HepG2 (cell line): ENCODE results near the gene OSBPL1A. TPM values are rescaled to one million over a fixed set of nuclear protein-coding genes. Genes with fewer than 3 reads are reported as not detected.

Source experiments
- ATAC-seq: fragments of 200-7000 bp; cut with Tn5 transposase; 3 replicates; pipeline ENCODE4 v1.9.1; 2020; ENCODE audit warnings: mild to moderate bottlenecking, moderate library complexity
- BruUV-seq: library from RNA; stranded (reverse); fragments of 400-500 nt; replicated peaks from 2 replicates; lab custom pipeline; 2021; lab: Mats Ljungman, UMichigan
- CTCF ChIA-PET: fragments of 300-600 bp; formaldehyde crosslinking; extraction: SDS; loops from one replicate; lab custom pipeline; 2021; ENCODE audit warnings: low total read pairs, inconsistent platforms, low intra/inter-chr PET ratio; lab: Yijun Ruan, JAX
- POLR2A ChIA-PET: fragments of 350-600 bp; sonication (Branson Sonifier 250); formaldehyde crosslinking; loops from one replicate; lab custom pipeline; 2020; ENCODE audit warnings: antibody characterized with exemption, inconsistent platforms; lab: Yijun Ruan, JAX
- DNase-seq: peaks from one replicate; pipeline ENCODE4 v3.0.0-alpha.2; 2015; ENCODE audit warnings: low spot score
- FAIRE-seq: peaks from 3 replicates; lab custom pipeline; 2011; peaks lifted over from hg19 to GRCh38; lab: Jason Lieb, UNC
- H2AFZ ChIP-seq: one replicate; pipeline ENCODE4 v1.6.1; 2011; ENCODE audit warnings: low read length, inconsistent platforms
- H3K27ac ChIP-seq: fragments of 300-600 bp; 3 replicates; pipeline ENCODE4 v1.8.0; 2011; ENCODE audit warnings: mixed run types, mild to moderate bottlenecking, mixed read lengths, low read length, inconsistent platforms; ENCODE audit not compliant: insufficient read depth; ENCODE audit errors: extremely low read length
- H3K27me3 ChIP-seq, 2 experiments: fragments of 200-600 bp in 1 of 2; 2 replicates in 1 of 2; 3 replicates in 1 of 2; pipeline versions ENCODE4 v1.6.0 to v1.8.0; 2011; ENCODE audit warnings: low read length in 2 of 2, mild to moderate bottlenecking in 2 of 2, moderate library complexity in 2 of 2, inconsistent platforms in 1 of 2; ENCODE audit not compliant: insufficient read depth in 2 of 2, control insufficient read depth in 1 of 2
- H3K36me3 ChIP-seq, 2 experiments: fragments of 200-600 bp in 1 of 2; replicated peaks in 1 of 2; 2 replicates in 1 of 2; 3 replicates in 1 of 2; pipeline versions ENCODE4 v1.5.1 to v1.8.0; 2011; ENCODE audit warnings: low read length in 2 of 2, inconsistent platforms in 1 of 2; ENCODE audit not compliant: insufficient read depth in 2 of 2, control insufficient read depth in 1 of 2
- H3K4me1 ChIP-seq: 2 replicates; pipeline ENCODE4 v1.5.1; 2012; ENCODE audit warnings: low read length, inconsistent platforms; ENCODE audit not compliant: insufficient read depth
- H3K4me2 ChIP-seq: 2 replicates; pipeline ENCODE4 v1.6.0; 2011; ENCODE audit warnings: low read depth, low read length, inconsistent platforms
- H3K4me3 ChIP-seq, 3 experiments: fragments of 200-600 bp in 1 of 3; sonication (generic), shearing (Covaris generic) in 1 of 3; replicated peaks in 1 of 3; 2 replicates each; pipeline ENCODE4 v1.5.1; 2011 to 2016; ENCODE audit warnings: low read length in 3 of 3, inconsistent platforms in 2 of 3, low read depth in 2 of 3, mild to moderate bottlenecking in 2 of 3, control low read depth in 1 of 3, mixed read lengths in 1 of 3; ENCODE audit not compliant: insufficient read depth in 1 of 3
- H3K79me2 ChIP-seq: one replicate; pipeline ENCODE4 v1.6.1; 2011; ENCODE audit warnings: low read length, inconsistent platforms; ENCODE audit not compliant: insufficient read depth
- H3K9ac ChIP-seq: 2 replicates; pipeline ENCODE4 v1.6.0; 2011; ENCODE audit warnings: mild to moderate bottlenecking, low read depth, low read length, inconsistent platforms; ENCODE audit not compliant: insufficient read depth
- H3K9me3 ChIP-seq: 2 replicates; pipeline ENCODE4 v1.5.1; 2012; ENCODE audit warnings: mild to moderate bottlenecking, low read length
- H4K20me1 ChIP-seq: 2 replicates; pipeline ENCODE4 v1.6.0; 2011; ENCODE audit warnings: inconsistent platforms, mild to moderate bottlenecking, low read length, moderate library complexity; ENCODE audit not compliant: insufficient read depth
- ATM ChIP-seq: fragments of 450-650 bp; IDR thresholded peaks from 2 replicates; pipeline ENCODE4 v1.7.1; 2017; ENCODE audit warnings: mild to moderate bottlenecking, borderline replicate concordance
- EED ChIP-seq: sonication (generic); formaldehyde crosslinking; IDR thresholded peaks from 2 replicates; pipeline ENCODE4 v1.5.0; 2020; ENCODE audit warnings: mild to moderate bottlenecking, missing genetic modification reagents
- HES4 ChIP-seq: sonication (generic); formaldehyde crosslinking; IDR thresholded peaks from 2 replicates; pipeline ENCODE4 v1.9.0; 2021; ENCODE audit warnings: mild to moderate bottlenecking, missing genetic modification reagents, borderline replicate concordance
- MIER2 ChIP-seq: IDR thresholded peaks from 2 replicates; pipeline ENCODE4 v1.6.1; 2016; ENCODE audit warnings: missing biosample characterization, missing genetic modification reagents
- NR2F6 ChIP-seq, 2 experiments: IDR thresholded peaks; 2 replicates each; pipeline ENCODE4 v1.6.1; 2016; ENCODE audit warnings: antibody characterized with exemption in 1 of 2, mild to moderate bottlenecking in 1 of 2
- PLRG1 ChIP-seq: fragments of 450-650 bp; conservative IDR thresholded peaks from 2 replicates; pipeline ENCODE4 v1.6.1; 2016
- RARA ChIP-seq: IDR thresholded peaks from 2 replicates; pipeline ENCODE4 v1.6.1; 2016; ENCODE audit warnings: missing genetic modification reagents, missing compliant biosample characterization
- RFXANK ChIP-seq: IDR thresholded peaks from 2 replicates; pipeline ENCODE4 v1.6.1; 2016
- TRIM24 ChIP-seq: sonication (generic); formaldehyde crosslinking; IDR thresholded peaks from 2 replicates; pipeline ENCODE4 v1.8.0; 2022; ENCODE audit warnings: mild to moderate bottlenecking, missing genetic modification reagents
- ZFP62 ChIP-seq: sonication (generic); formaldehyde crosslinking; IDR thresholded peaks from 2 replicates; pipeline ENCODE4 v1.4.0; 2020; ENCODE audit warnings: missing genetic modification reagents
- ZFYVE20 ChIP-seq: sonication (generic); formaldehyde crosslinking; IDR thresholded peaks from 2 replicates; pipeline ENCODE4 v1.8.0; 2023; ENCODE audit warnings: low read depth, mild to moderate bottlenecking, moderate library complexity, missing genetic modification reagents, borderline replicate concordance
- ZNF547 ChIP-seq: sonication (generic); formaldehyde crosslinking; IDR thresholded peaks from 2 replicates; pipeline ENCODE4 v1.5.1; 2020; ENCODE audit warnings: mild to moderate bottlenecking, missing genetic modification reagents
- ZNF577 ChIP-seq: sonication (generic); formaldehyde crosslinking; IDR thresholded peaks from 2 replicates; pipeline ENCODE4 v1.4.0; 2020; ENCODE audit warnings: mild to moderate bottlenecking, low read depth, missing genetic modification reagents, borderline replicate concordance
- ZNF629 ChIP-seq: sonication (generic); formaldehyde crosslinking; conservative IDR thresholded peaks from 2 replicates; pipeline ENCODE4 v1.5.0; 2020; ENCODE audit warnings: missing genetic modification reagents
- ZNF674 ChIP-seq: sonication (generic); formaldehyde crosslinking; IDR thresholded peaks from 2 replicates; pipeline ENCODE4 v1.5.0; 2020; ENCODE audit warnings: low read depth, mild to moderate bottlenecking, missing genetic modification reagents
- ZNF720 ChIP-seq: sonication (generic); formaldehyde crosslinking; IDR thresholded peaks from 2 replicates; pipeline ENCODE4 v1.4.0; 2020; ENCODE audit warnings: missing genetic modification reagents
- WGBS: methylation state at CpG from one replicate; pipeline ENCODE4 v1.1.6; 2017; ENCODE audit warnings: low lambda C conversion rate; 5-methylcytosine and 5-hydroxymethylcytosine counted together
- in situ Hi-C: cut with HindIII; loops from 2 replicates; pipeline ENCODE4 v1.10.0; 2017; ENCODE audit warnings: low pct_unique_long_range_greater_than_20kb; ENCODE audit not compliant: extremely low pct_ligation_motif_present
- intact Hi-C: fragments of 100-400 bp; cut with micrococcal nuclease; formaldehyde crosslinking; loops from one replicate; pipeline ENCODE4 v1.10.0; 2022; ENCODE audit not compliant: unreplicated experiment
- polyA plus RNA-seq, 8 experiments: library from polyadenylated mRNA; depleted of rRNA in 3 of 8; stranded (reverse) in 7 of 8; unstranded in 1 of 8; fragments of >200 nt; fragmentation: Illumina TruSeq in 4 of 8; extraction: Trizol in 4 of 8; gene quantifications; 2 replicates each; pipeline versions ENCODE4 v1.2.1 to v1.2.3, GENCODE V29; 2011 to 2016; ENCODE audit warnings: low read depth in 4 of 8, missing spikeins in 1 of 8, mixed read lengths in 1 of 8; ENCODE audit not compliant: insufficient read depth in 1 of 8
- total RNA-seq, 5 experiments: library from RNA; depleted of rRNA; stranded (reverse); fragments of >200 nt; fragmentation: Illumina TruSeq; extraction: Trizol; gene quantifications; 2 replicates each; pipeline ENCODE4 v1.2.3, GENCODE V29; 2016; ENCODE audit warnings: low read depth in 1 of 5
- TF ChIP-seq, protein P1 (sequence below): sonication (generic); formaldehyde crosslinking; IDR thresholded peaks from 2 replicates; pipeline ENCODE4 v1.5.0; 2020; ENCODE audit warnings: missing genetic modification reagents
- TF ChIP-seq, protein P2 (sequence below): sonication (generic); formaldehyde crosslinking; IDR thresholded peaks from 2 replicates; pipeline ENCODE4 v1.4.0; 2020; ENCODE audit warnings: missing genetic modification reagents
- TF ChIP-seq, protein P3 (sequence below): sonication (generic); formaldehyde crosslinking; IDR thresholded peaks from 2 replicates; pipeline ENCODE4 v1.9.0; 2022; ENCODE audit warnings: low read depth, missing genetic modification reagents
- TF ChIP-seq, protein P4 (sequence below): sonication (generic); formaldehyde crosslinking; IDR thresholded peaks from 2 replicates; pipeline ENCODE4 v1.9.0; 2021; ENCODE audit warnings: missing genetic modification reagents, borderline replicate concordance

OSBPL1A gene
- total and polyA plus RNA-seq, 2 of the 13 experiments (the other 11 are each of a cell fraction or from before 2014, with no cell fraction given), result 0.02 TPM; not detected in 1

DNA sequence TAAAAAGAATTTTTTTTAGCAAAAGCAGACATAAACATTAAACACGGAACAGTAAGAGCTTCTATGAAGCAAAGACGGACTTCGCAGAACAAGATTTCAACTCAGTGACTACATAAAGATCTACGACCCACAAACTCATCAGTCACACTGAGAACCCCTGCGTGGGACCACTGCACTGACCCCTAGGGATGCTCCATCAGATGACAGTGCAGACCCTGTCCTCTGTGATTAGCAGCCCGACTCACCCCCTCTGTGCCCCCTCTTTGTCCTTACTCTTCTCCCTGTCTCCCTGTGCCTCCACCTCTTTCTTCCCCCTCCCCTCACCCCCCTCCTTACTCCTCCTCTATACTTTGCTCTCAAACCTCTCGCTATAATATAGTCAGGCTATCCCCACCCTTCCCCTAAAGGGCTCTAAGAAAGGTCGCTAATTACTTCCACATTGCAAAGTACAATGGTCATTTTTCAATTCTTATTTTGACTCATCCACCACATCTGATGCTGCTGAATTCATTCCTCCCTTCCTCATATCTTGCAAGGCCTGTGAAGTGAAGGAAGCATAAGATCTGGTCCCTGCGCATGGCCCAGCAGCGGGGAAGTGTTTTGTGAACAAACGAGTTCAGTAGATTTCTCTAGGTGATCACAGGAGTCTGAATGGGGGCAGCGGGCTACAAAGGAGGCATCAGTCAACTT, 169.5 kb downstream of the OSBPL1A start:
- no peaks in the 10 kb centered on the region for H3K9me3 ChIP-seq
- no peak overlapping the region for H3K27ac ChIP-seq
- no peak overlapping the region for H2AFZ ChIP-seq
- no peak for ATAC-seq
- no peak for DNase-seq
- in situ Hi-C loops, result no loop called here
- H3K4me1 ChIP-seq, result no peaks in the 10 kb centered on the region
- H3K27me3 ChIP-seq, result no peaks in the 10 kb centered on the region; a peak in 1 of 5 replicates
- CTCF ChIA-PET, result no interaction called here
- no peak overlapping the region for H3K4me3 ChIP-seq
- TF ChIP-seq ZFP62 (CRISPR knock-in tag) (no peak), ZNF674 (CRISPR knock-in tag) (no peak), EED (CRISPR knock-in tag) (no peak), PLRG1 (no peak), ZNF547 (no peak), MIER2 (CRISPR knock-in tag) (no peak), ZFYVE20 (CRISPR knock-in tag) (no peak), NR2F6 (IDR thresholded peaks at IDR 0.05) (no peak), NR2F6 (CRISPR knock-in tag; IDR thresholded peaks at IDR 0.05) (no peak), RARA (CRISPR knock-in tag) (no peak), ZNF629 (CRISPR knock-in tag) (no peak), ZNF577 (CRISPR knock-in tag) (no peak), ZNF720 (CRISPR knock-in tag) (no peak), ATM (no peak), RFXANK (CRISPR knock-in tag) (no peak), HES4 (CRISPR knock-in tag) (no peak), TRIM24 (no peak)
- TF ChIP-seq, protein P1, sequence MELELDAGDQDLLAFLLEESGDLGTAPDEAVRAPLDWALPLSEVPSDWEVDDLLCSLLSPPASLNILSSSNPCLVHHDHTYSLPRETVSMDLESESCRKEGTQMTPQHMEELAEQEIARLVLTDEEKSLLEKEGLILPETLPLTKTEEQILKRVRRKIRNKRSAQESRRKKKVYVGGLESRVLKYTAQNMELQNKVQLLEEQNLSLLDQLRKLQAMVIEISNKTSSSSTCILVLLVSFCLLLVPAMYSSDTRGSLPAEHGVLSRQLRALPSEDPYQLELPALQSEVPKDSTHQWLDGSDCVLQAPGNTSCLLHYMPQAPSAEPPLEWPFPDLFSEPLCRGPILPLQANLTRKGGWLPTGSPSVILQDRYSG (CRISPR knock-in tag), result no peak
- TF ChIP-seq, protein P2, sequence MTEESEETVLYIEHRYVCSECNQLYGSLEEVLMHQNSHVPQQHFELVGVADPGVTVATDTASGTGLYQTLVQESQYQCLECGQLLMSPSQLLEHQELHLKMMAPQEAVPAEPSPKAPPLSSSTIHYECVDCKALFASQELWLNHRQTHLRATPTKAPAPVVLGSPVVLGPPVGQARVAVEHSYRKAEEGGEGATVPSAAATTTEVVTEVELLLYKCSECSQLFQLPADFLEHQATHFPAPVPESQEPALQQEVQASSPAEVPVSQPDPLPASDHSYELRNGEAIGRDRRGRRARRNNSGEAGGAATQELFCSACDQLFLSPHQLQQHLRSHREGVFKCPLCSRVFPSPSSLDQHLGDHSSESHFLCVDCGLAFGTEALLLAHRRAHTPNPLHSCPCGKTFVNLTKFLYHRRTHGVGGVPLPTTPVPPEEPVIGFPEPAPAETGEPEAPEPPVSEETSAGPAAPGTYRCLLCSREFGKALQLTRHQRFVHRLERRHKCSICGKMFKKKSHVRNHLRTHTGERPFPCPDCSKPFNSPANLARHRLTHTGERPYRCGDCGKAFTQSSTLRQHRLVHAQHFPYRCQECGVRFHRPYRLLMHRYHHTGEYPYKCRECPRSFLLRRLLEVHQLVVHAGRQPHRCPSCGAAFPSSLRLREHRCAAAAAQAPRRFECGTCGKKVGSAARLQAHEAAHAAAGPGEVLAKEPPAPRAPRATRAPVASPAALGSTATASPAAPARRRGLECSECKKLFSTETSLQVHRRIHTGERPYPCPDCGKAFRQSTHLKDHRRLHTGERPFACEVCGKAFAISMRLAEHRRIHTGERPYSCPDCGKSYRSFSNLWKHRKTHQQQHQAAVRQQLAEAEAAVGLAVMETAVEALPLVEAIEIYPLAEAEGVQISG (CRISPR knock-in tag), result no peak
- TF ChIP-seq, protein P3, sequence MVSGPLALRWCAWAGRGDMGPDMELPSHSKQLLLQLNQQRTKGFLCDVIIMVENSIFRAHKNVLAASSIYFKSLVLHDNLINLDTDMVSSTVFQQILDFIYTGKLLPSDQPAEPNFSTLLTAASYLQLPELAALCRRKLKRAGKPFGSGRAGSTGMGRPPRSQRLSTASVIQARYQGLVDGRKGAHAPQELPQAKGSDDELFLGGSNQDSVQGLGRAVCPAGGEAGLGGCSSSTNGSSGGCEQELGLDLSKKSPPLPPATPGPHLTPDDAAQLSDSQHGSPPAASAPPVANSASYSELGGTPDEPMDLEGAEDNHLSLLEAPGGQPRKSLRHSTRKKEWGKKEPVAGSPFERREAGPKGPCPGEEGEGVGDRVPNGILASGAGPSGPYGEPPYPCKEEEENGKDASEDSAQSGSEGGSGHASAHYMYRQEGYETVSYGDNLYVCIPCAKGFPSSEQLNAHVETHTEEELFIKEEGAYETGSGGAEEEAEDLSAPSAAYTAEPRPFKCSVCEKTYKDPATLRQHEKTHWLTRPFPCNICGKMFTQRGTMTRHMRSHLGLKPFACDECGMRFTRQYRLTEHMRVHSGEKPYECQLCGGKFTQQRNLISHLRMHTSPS (CRISPR knock-in tag), result no peak
- TF ChIP-seq, protein P4, sequence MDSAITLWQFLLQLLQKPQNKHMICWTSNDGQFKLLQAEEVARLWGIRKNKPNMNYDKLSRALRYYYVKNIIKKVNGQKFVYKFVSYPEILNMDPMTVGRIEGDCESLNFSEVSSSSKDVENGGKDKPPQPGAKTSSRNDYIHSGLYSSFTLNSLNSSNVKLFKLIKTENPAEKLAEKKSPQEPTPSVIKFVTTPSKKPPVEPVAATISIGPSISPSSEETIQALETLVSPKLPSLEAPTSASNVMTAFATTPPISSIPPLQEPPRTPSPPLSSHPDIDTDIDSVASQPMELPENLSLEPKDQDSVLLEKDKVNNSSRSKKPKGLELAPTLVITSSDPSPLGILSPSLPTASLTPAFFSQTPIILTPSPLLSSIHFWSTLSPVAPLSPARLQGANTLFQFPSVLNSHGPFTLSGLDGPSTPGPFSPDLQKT, result no peak
- TF ChIP-seq, all 625 proteins: peak for 0
- H3K79me2 ChIP-seq, result no peaks in the 10 kb centered on the region
- FAIRE-seq, result no peak
- intact Hi-C loops, result no loop called here
- no peaks in the 10 kb centered on the region for H4K20me1 ChIP-seq
- H3K4me2 ChIP-seq, result no peak overlapping the region
- H3K9ac ChIP-seq, result no peak overlapping the region
- POLR2A ChIA-PET, result no interaction called here
- 49% methylated on average over 12 of the region's 12 CpGs for WGBS
- no TSS peak for BruUV-seq
- H3K36me3 ChIP-seq, result no peaks in the 10 kb centered on the region
